IMR-90 (cell line): Measurements from ENCODE around the gene RNU1-4. TPM values are rescaled to one million over a fixed set of nuclear protein-coding genes. Genes with fewer than 3 reads are reported as not detected.
"Not testable (repeated sequence)": the region's sequence is repeated elsewhere in the genome, so short reads cannot be mapped to it uniquely, and the experiment has no call there.

Experiments
- ATAC-seq: fragments of 200-7000 bp; cut with Tn5 transposase; 2 replicates; pipeline ENCODE4 v1.9.1; 2020; ENCODE audit warnings: low read depth, mild to moderate bottlenecking, moderate library complexity
- BruUV-seq: library from RNA; stranded (reverse); fragments of 400-500 nt; replicated peaks from 2 replicates; lab custom pipeline; 2021; lab: Mats Ljungman, UMichigan
- CTCF ChIA-PET: fragments of 300-600 bp; formaldehyde crosslinking; extraction: SDS; loops from one replicate; lab custom pipeline; 2021; ENCODE audit warnings: antibody characterized with exemption; lab: Yijun Ruan, JAX
- POLR2A ChIA-PET: fragments of 300-600 bp; sonication (Branson Sonifier 250); formaldehyde crosslinking; loops from one replicate; lab custom pipeline; 2022; ENCODE audit warnings: antibody characterized with exemption; ENCODE audit not compliant: unreplicated experiment; lab: Charles Lee
- DNase-seq: peaks from one replicate; pipeline ENCODE4 v3.0.0; 2013
- H2AFZ ChIP-seq: replicated peaks from 2 replicates; pipeline ENCODE3; 2013; ENCODE audit warnings: low read length, mild to moderate bottlenecking; ENCODE audit not compliant: poor library complexity
- H2AK5ac ChIP-seq: 2 replicates; pipeline ENCODE4 v1.6.1; 2013; ENCODE audit warnings: low read depth, low read length, inconsistent platforms
- H2AK9ac ChIP-seq: replicated peaks from 2 replicates; pipeline ENCODE3; 2013; ENCODE audit warnings: mild to moderate bottlenecking, low read depth, low read length, moderate library complexity; ENCODE audit not compliant: poor library complexity
- H2BK120ac ChIP-seq: 2 replicates; pipeline ENCODE4 v1.6.1; 2013; ENCODE audit warnings: low read depth, low read length, inconsistent platforms
- H2BK15ac ChIP-seq: 3 replicates; pipeline ENCODE4 v1.6.1; 2013; ENCODE audit warnings: low read depth, low read length, inconsistent platforms
- H2BK20ac ChIP-seq: 2 replicates; pipeline ENCODE4 v1.6.1; 2013; ENCODE audit warnings: low read depth, mild to moderate bottlenecking, inconsistent platforms, low read length, moderate library complexity
- H2BK5ac ChIP-seq: 2 replicates; pipeline ENCODE4 v1.6.1; 2013; ENCODE audit warnings: mild to moderate bottlenecking, low read depth, low read length, inconsistent platforms; ENCODE audit not compliant: poor library complexity, severe bottlenecking
- H3K14ac ChIP-seq: replicated peaks from 2 replicates; pipeline ENCODE4 v1.6.1; 2013; ENCODE audit warnings: low read depth, low read length, inconsistent platforms
- H3K18ac ChIP-seq: 2 replicates; pipeline ENCODE4 v1.6.1; 2013; ENCODE audit warnings: low read depth, low read length, control low read depth
- H3K23ac ChIP-seq: 2 replicates; pipeline ENCODE4 v1.6.1; 2013; ENCODE audit warnings: low read depth, low read length, inconsistent platforms
- H3K27ac ChIP-seq: 2 replicates; pipeline ENCODE4 v1.5.1; 2013; ENCODE audit warnings: mild to moderate bottlenecking, control low read depth, low read length; ENCODE audit not compliant: insufficient read depth
- H3K27me3 ChIP-seq: 2 replicates; pipeline ENCODE4 v1.6.1; 2013; ENCODE audit warnings: low read length; ENCODE audit not compliant: control insufficient read depth, insufficient read depth
- H3K36me3 ChIP-seq: 2 replicates; pipeline ENCODE4 v1.6.1; 2013; ENCODE audit warnings: low read length, mixed read lengths; ENCODE audit not compliant: control insufficient read depth, insufficient read depth
- H3K4ac ChIP-seq: 2 replicates; pipeline ENCODE4 v1.6.1; 2013; ENCODE audit warnings: low read depth, low read length, inconsistent platforms
- H3K4me1 ChIP-seq: 2 replicates; pipeline ENCODE4 v1.6.1; 2013; ENCODE audit warnings: low read length, mixed read lengths; ENCODE audit not compliant: control insufficient read depth, insufficient read depth
- H3K4me2 ChIP-seq: 2 replicates; pipeline ENCODE4 v1.6.1; 2013; ENCODE audit warnings: low read depth, mild to moderate bottlenecking, control low read depth, low read length, moderate library complexity
- H3K4me3 ChIP-seq: 2 replicates; pipeline ENCODE4 v1.5.1; 2013; ENCODE audit warnings: low read depth, mild to moderate bottlenecking, control low read depth, low read length, moderate library complexity; ENCODE audit not compliant: insufficient read depth
- H3K56ac ChIP-seq: 2 replicates; pipeline ENCODE4 v1.6.1; 2013; ENCODE audit warnings: low read length, inconsistent platforms; ENCODE audit not compliant: insufficient read depth; ENCODE audit errors: extremely low read depth
- H3K79me1 ChIP-seq, 2 experiments: 2 replicates each; pipeline ENCODE4 v1.6.1; 2013; ENCODE audit warnings: low read length in 2 of 2, inconsistent platforms in 1 of 2, low read depth in 1 of 2
- H3K9ac ChIP-seq: 2 replicates; pipeline ENCODE4 v1.6.1; 2013; ENCODE audit warnings: low read depth, low read length, control low read depth
- H3K9me1 ChIP-seq: 2 replicates; pipeline ENCODE4 v1.6.1; 2013; ENCODE audit warnings: low read length, inconsistent platforms; ENCODE audit not compliant: insufficient read depth
- H3K9me3 ChIP-seq: 2 replicates; pipeline ENCODE4 v1.6.1; 2013; ENCODE audit warnings: low read length; ENCODE audit not compliant: control insufficient read depth, insufficient read depth
- H4K20me1 ChIP-seq: 2 replicates; pipeline ENCODE4 v1.6.1; 2013; ENCODE audit warnings: low read length, inconsistent platforms; ENCODE audit not compliant: insufficient read depth
- H4K5ac ChIP-seq: 2 replicates; pipeline ENCODE4 v1.6.1; 2013; ENCODE audit warnings: mild to moderate bottlenecking, low read depth, low read length, control low read depth
- H4K8ac ChIP-seq, 2 experiments: 2 replicates each; pipeline ENCODE4 v1.6.1; 2013; ENCODE audit warnings: low read depth in 2 of 2, low read length in 2 of 2, control low read depth in 1 of 2, inconsistent platforms in 1 of 2
- H4K91ac ChIP-seq: 2 replicates; pipeline ENCODE4 v1.6.1; 2013; ENCODE audit warnings: low read depth, low read length, inconsistent platforms; ENCODE audit not compliant: insufficient read depth
- WGBS, 2 experiments: methylation state at CpG; one replicate each; pipeline versions ENCODE4 v1.1.5 to v1.1.7; 2013; ENCODE audit warnings: missing lambda C conversion rate in 2 of 2; ENCODE audit not compliant: insufficient read length in 1 of 2; ENCODE audit errors: extremely low coverage in 2 of 2; 5-methylcytosine and 5-hydroxymethylcytosine counted together
- dilution Hi-C: fragments of 300-500 bp; cut with HindIII; formaldehyde crosslinking; loops from one replicate; pipeline ENCODE4 v1.14.3; 2018; ENCODE audit warnings: low sequenced_read_pairs; ENCODE audit not compliant: unreplicated experiment
- in situ Hi-C: fragments of 300-500 bp; cut with MboI; formaldehyde crosslinking; loops from 3 replicates; pipeline ENCODE4 v1.14.3; 2019; ENCODE audit warnings: low sequenced_read_pairs, inconsistent platforms, mixed read lengths
- intact Hi-C: fragments of 100-400 bp; cut with micrococcal nuclease; formaldehyde crosslinking; loops from 2 replicates; pipeline ENCODE4 v1.10.0; 2022
- polyA plus RNA-seq, 3 experiments: library from polyadenylated mRNA; depleted of rRNA; stranded (reverse); fragments of >200 nt; gene quantifications; 2 replicates each; pipeline ENCODE4 v1.2.3, GENCODE V29; 2012; ENCODE audit warnings: low replicate concordance in 1 of 3
- total RNA-seq: library from RNA; depleted of rRNA; stranded (reverse); fragments of >200 nt; gene quantifications from 2 replicates; pipeline ENCODE4 v1.2.3, GENCODE V29; 2012

RNU1-4 gene
- total and polyA plus RNA-seq, 2 of the 4 experiments (the other 2 are of a cell fraction), result under 0.01 TPM; not detected in 1

DNA sequence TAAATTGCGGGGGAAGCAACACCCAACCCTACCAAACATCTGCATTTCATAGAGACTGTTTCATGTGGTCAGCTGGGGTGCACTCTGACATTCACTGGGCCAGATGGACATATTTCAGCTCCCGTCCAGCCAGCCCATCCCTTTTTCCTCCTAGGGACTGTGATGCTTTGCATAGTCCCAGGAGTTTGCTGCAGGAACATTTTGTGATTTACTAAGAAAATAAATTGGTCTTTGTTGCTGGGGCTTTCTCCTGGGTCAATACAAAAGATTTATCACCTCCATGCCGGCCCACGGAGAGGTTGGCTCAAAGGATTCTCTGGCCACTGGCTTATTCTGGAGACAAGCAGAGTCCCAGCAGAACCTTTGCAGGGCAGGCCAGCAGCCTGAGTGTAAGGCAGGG, 46.0 kb downstream of the RNU1-4 start:
- WGBS, 2 experiments, result no CpG with 5 or more reads among the region's 4 CpGs
- H2AFZ ChIP-seq, H3K4me1 ChIP-seq, ATAC-seq, H3K27ac ChIP-seq, H3K9me3 ChIP-seq, H3K23ac ChIP-seq, dilution Hi-C loops, H3K4me3 ChIP-seq, intact Hi-C loops, DNase-seq, H3K4me2 ChIP-seq, H3K18ac ChIP-seq, H3K4ac ChIP-seq, H2BK15ac ChIP-seq, H2AK5ac ChIP-seq, H4K20me1 ChIP-seq, H3K9ac ChIP-seq, H3K9me1 ChIP-seq, H2AK9ac ChIP-seq, H3K27me3 ChIP-seq, POLR2A ChIA-PET, H3K14ac ChIP-seq, H3K56ac ChIP-seq, in situ Hi-C loops, H2BK20ac ChIP-seq, H2BK5ac ChIP-seq, H3K36me3 ChIP-seq, H4K5ac ChIP-seq, H4K91ac ChIP-seq, H4K8ac ChIP-seq, CTCF ChIA-PET, BruUV-seq, H3K79me1 ChIP-seq, H2BK120ac ChIP-seq: not testable (repeated sequence)

DNA sequence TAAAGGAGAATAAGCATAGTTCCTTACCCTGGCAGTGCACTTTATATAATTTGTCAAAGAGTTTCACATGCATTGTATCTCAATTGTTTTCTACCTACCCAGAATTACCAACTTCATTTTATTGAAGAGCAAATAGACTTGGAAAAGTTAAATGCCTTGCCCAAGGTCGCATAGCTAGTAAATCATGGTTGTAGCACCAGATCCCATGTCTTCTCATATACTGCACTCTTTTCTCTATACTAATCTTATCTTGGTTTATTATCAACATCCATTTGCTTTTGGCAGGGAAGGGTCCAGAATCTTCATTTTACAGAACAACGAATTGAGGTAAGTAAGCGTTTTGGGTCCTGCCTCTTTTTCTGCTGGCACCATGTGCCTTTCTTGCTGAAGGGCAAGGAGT, 46.9 kb downstream of the RNU1-4 start:
- H3K27ac ChIP-seq, H4K5ac ChIP-seq, H3K4me1 ChIP-seq, ATAC-seq, H2BK5ac ChIP-seq, H3K18ac ChIP-seq, H3K36me3 ChIP-seq, CTCF ChIA-PET, H3K4me2 ChIP-seq, H2BK120ac ChIP-seq, H3K9me1 ChIP-seq, H3K4ac ChIP-seq, H4K8ac ChIP-seq, POLR2A ChIA-PET, H4K91ac ChIP-seq, H3K4me3 ChIP-seq, H2AK5ac ChIP-seq, H3K56ac ChIP-seq, H2BK15ac ChIP-seq, H4K20me1 ChIP-seq, H3K9ac ChIP-seq, H3K27me3 ChIP-seq, H2AK9ac ChIP-seq, H2BK20ac ChIP-seq, in situ Hi-C loops, H3K23ac ChIP-seq, H3K9me3 ChIP-seq, dilution Hi-C loops, DNase-seq, H3K14ac ChIP-seq, H3K79me1 ChIP-seq, H2AFZ ChIP-seq, intact Hi-C loops, BruUV-seq: not testable (repeated sequence)
- WGBS, 2 experiments, result no CpG with 5 or more reads among the region's 3 CpGs
